Measurements from ENCODE around the gene ARMC7.

Gene ARMC7

DNA sequence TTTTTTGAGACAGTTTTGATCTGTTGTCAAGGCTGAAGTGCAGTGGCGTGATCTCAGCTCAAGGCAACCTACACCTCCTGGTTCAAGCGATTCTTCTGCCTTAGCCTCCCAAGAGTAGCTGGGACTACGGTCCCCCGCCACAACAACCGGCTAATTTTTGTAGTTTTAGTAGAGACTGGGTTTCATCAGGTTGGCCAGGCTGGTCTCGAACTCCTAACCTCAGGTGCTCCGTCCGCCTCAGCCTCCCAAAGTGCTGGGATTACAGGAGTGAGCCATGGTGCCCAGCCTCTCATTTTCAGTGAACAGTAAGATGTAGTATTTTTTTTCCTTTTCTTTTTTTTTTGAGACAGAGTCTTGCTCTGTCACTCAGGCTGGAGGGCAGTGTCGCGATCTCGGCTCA is 65.2 kb downstream of the ARMC7 start:
- peaks cover 25% of the 10 kb centered on the region for H3K4me1 ChIP-seq (ENCODE audit: insufficient read depth, low read length, poor library complexity, severe bottlenecking)
- H3K36me3 ChIP-seq (ENCODE audit: insufficient read depth, low read length) = peaks cover 66% of the 10 kb centered on the region
- TF ChIP-seq CTCF (conservative IDR thresholded peaks at IDR 0.05; ENCODE audit: low read length) (no peak), EZH2phosphoT487 (IDR thresholded peaks at IDR 0.05; ENCODE audit: borderline replicate concordance) (no peak)
- no peaks in the 10 kb centered on the region for H3K9me2 ChIP-seq (replicated peaks; ENCODE audit: low read depth, low read length)
- no peak overlapping the region for H3K4me3 ChIP-seq (ENCODE audit: low read length, poor library complexity, severe bottlenecking)
- no peaks in the 10 kb centered on the region for H3K27me3 ChIP-seq (ENCODE audit: insufficient read depth, low read length, poor library complexity, severe bottlenecking)
- no peaks in the 10 kb centered on the region for H3K9me3 ChIP-seq (ENCODE audit: insufficient read depth, low read depth, low read length)
- H3F3A ChIP-seq (ENCODE audit: low read depth) = peaks cover 5% of the 10 kb centered on the region; the same call in 1 of the 2 replicates
- H3K9ac ChIP-seq (ENCODE audit: low read depth, low read length, poor library complexity, severe bottlenecking) = no peak overlapping the region
- no peak overlapping the region for H3K4me2 ChIP-seq (ENCODE audit: low read depth, low read length, poor library complexity, severe bottlenecking)
- no peak overlapping the region for H2AFZ ChIP-seq (ENCODE audit: low read length)
- H4K20me1 ChIP-seq (ENCODE audit: insufficient read depth, low read length, poor library complexity, severe bottlenecking) = peaks cover 86% of the 10 kb centered on the region
- H3K79me2 ChIP-seq (ENCODE audit: insufficient read depth, low read length) = peaks cover 99% of the 10 kb centered on the region

DNA sequence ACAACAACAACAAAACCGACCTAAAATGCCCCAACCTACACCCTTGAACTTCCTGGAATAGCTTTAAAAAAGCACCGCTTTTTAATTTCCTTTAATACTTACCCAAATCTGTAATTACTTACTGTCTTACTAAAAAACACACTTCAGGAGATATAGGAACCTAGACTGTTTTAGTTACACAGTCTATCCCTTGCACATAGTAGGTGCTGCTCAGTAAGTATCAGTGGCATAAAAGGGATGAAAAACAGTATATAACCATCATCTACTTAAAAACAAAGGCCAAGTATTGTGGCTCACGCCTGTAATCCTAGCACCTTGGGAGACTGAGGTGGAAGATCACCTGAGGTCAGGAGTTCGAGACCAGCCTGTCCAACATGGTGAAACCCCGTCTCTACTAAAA is 66.9 kb downstream of the ARMC7 start:
- H3K4me2 ChIP-seq (ENCODE audit: low read depth, low read length, poor library complexity, severe bottlenecking) = peak overlapping the region; percentile 5

DNA sequence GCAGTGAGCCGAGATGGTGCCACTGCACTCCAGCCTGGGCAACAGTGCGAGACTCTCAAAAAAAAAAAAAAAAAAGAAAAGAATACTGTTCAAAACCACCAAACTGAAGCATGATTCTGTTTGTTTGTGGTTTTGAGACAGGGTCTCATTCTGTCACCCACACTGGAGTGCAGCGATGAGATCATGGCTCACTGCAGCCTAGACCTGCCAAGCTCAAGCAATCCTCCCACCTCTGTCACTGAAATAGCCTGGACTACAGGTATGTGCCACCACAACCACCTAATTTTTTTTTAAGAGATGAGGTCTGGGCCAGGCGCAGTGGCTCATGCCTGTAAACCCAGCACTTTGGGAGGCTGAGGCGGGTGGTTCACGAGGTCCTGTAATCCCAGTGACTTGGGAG is 68.7 kb downstream of the ARMC7 start:
- H3K4me3 ChIP-seq (ENCODE audit: low read length, poor library complexity, severe bottlenecking) = peak overlapping the region; percentile 88
- TF ChIP-seq EZH2phosphoT487 (IDR thresholded peaks at IDR 0.05; ENCODE audit: borderline replicate concordance) (no peak), CTCF (conservative IDR thresholded peaks at IDR 0.05; ENCODE audit: low read length) (no peak)
- H3K9ac ChIP-seq (ENCODE audit: low read depth, low read length, poor library complexity, severe bottlenecking) = peak overlapping the region; percentile 25
- H3K79me2 ChIP-seq (ENCODE audit: insufficient read depth, low read length) = peaks cover 93% of the 10 kb centered on the region
- peaks cover 23% of the 10 kb centered on the region for H3K4me1 ChIP-seq (ENCODE audit: insufficient read depth, low read length, poor library complexity, severe bottlenecking)
- peaks cover 7% of the 10 kb centered on the region for H3K27me3 ChIP-seq (ENCODE audit: insufficient read depth, low read length, poor library complexity, severe bottlenecking)
- no peaks in the 10 kb centered on the region for H3K9me3 ChIP-seq (ENCODE audit: insufficient read depth, low read depth, low read length)
- peaks cover 81% of the 10 kb centered on the region for H4K20me1 ChIP-seq (ENCODE audit: insufficient read depth, low read length, poor library complexity, severe bottlenecking)
- H2AFZ ChIP-seq (ENCODE audit: low read length) = no peak overlapping the region
- no peaks in the 10 kb centered on the region for H3K9me2 ChIP-seq (replicated peaks; ENCODE audit: low read depth, low read length)
- H3K36me3 ChIP-seq (ENCODE audit: insufficient read depth, low read length) = peaks cover 40% of the 10 kb centered on the region; the same call in 1 of the 2 replicates
- H3K4me2 ChIP-seq (ENCODE audit: low read depth, low read length, poor library complexity, severe bottlenecking) = peak overlapping the region; percentile 84
- no peaks in the 10 kb centered on the region for H3F3A ChIP-seq (ENCODE audit: low read depth)

More for the DNA sequence above, 66.9 kb downstream of the ARMC7 start:
- no peak overlapping the region for H3K9ac ChIP-seq (ENCODE audit: low read depth, low read length, poor library complexity, severe bottlenecking)
- no peak overlapping the region for H3K4me3 ChIP-seq (ENCODE audit: low read length, poor library complexity, severe bottlenecking)
- no peaks in the 10 kb centered on the region for H3K9me3 ChIP-seq (ENCODE audit: insufficient read depth, low read depth, low read length)
- peaks cover 55% of the 10 kb centered on the region for H3K36me3 ChIP-seq (ENCODE audit: insufficient read depth, low read length)
- peaks cover 5% of the 10 kb centered on the region; the same call in 1 of the 2 replicates for H3F3A ChIP-seq (ENCODE audit: low read depth)
- no peak overlapping the region for H2AFZ ChIP-seq (ENCODE audit: low read length)
- TF ChIP-seq EZH2phosphoT487 (IDR thresholded peaks at IDR 0.05; ENCODE audit: borderline replicate concordance) (no peak), CTCF (conservative IDR thresholded peaks at IDR 0.05; ENCODE audit: low read length) (no peak)
- H3K27me3 ChIP-seq (ENCODE audit: insufficient read depth, low read length, poor library complexity, severe bottlenecking) = peaks cover under 1% of the 10 kb centered on the region
- H4K20me1 ChIP-seq (ENCODE audit: insufficient read depth, low read length, poor library complexity, severe bottlenecking) = peaks cover 87% of the 10 kb centered on the region
- peaks cover 24% of the 10 kb centered on the region for H3K4me1 ChIP-seq (ENCODE audit: insufficient read depth, low read length, poor library complexity, severe bottlenecking)
- no peaks in the 10 kb centered on the region for H3K9me2 ChIP-seq (replicated peaks; ENCODE audit: low read depth, low read length)
- H3K79me2 ChIP-seq (ENCODE audit: insufficient read depth, low read length) = peaks cover 99% of the 10 kb centered on the region
